ENCODE data around the gene C6orf58.
"Not testable (repeated sequence)": the region's sequence is repeated elsewhere in the genome, so short reads cannot be mapped to it uniquely, and the experiment has no call there.

C6orf58 gene

GRCh38 chr6:127592964-127593363, 16.0 kb downstream of the C6orf58 start:
- DNase-seq (ENCODE audit: low read depth in 2 of 2): no peak

DNA sequence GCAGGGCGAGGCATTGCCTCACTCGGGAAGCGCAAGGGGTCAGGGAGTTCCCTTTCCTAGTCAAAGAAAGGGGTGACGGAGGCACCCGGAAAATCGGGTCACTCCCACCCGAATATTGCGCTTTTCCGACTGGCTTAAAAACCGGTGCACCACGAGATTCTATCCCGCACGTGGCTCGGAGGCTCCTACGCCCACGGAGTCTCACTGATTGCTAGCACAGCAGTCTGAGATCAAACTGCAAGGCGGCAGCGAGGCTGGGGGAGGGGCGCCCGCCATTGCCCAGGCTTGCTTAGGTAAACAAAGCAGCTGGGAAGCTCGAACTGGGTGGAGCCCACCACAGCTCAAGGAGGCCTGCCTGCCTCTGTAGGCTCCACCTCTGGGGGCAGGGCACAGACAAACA, 16.5 kb downstream of the C6orf58 start:
- not testable (repeated sequence) for DNase-seq (ENCODE audit: low read depth in 2 of 2)

DNA sequence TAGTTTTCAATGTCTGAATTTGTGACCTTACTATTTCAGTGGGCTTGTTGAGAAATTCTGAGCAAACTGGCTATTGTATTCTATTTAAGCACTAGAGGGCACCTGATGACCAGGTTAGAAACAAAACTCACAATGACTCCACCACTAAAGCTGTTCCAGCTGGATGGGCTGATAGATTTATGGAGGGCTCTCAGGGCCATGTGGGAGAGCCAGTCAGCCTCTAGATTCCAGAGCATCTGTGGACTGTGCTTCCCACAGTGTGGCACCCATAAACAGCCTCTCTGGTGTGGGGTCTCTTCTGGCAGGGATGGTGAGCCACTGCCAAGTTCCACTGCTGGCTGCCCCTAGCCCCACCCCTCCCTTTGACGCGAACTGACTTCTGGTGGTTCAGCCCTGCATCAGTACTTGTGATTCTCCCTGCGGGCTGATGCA, 29.2 kb downstream of the C6orf58 start:
- no peak for DNase-seq (ENCODE audit: low read depth in 2 of 2)

GRCh38 chr6:127608554-127609270, 31.7 kb downstream of the C6orf58 start:
- no peak for DNase-seq (ENCODE audit: low read depth in 2 of 2)

DNA sequence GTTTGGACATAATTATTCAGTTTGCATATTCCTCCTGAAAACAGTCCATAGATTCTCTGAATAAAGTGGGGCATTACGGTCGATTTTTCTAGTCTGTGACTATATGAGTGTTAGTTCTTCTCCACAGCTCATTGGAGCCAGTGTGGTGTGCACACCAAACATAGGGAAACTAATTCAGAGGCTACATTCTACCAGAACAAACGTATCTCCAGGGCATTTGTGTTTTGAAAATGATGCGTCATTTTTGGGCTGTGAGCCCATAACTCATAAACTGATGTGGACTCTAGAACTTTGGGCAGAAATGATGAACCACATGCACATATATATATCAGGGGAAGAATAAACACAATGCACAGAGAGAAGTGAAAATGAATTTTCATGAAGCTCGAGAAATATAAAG, 41.8 kb downstream of the C6orf58 start:
- no peak for DNase-seq (ENCODE audit: low read depth in 2 of 2)

- DNase-seq (ENCODE audit: low read depth in 2 of 2): no peak
Observed at GRCh38 chr6:127630800-127631199, 53.8 kb downstream of the C6orf58 start.

DNA sequence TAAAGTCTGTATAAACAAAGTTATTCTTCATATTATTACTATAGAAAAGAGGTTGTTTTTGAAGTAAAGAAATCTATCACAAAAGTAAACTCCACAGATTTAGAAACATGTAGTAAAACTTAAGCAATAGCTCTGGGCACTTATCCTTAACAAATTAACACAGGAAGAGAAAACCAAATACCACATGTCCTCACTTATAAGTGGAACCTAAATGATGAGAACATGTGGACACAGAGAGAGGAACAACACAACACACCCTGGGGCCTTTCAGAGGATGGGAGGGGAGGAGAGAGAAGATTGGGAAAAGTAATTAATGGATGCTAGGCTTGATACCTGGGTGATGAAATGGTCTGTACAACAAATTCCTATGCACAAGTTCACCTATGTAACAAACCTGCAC, 57.2 kb downstream of the C6orf58 start:
- no peak for DNase-seq (ENCODE audit: low read depth in 2 of 2)

DNA sequence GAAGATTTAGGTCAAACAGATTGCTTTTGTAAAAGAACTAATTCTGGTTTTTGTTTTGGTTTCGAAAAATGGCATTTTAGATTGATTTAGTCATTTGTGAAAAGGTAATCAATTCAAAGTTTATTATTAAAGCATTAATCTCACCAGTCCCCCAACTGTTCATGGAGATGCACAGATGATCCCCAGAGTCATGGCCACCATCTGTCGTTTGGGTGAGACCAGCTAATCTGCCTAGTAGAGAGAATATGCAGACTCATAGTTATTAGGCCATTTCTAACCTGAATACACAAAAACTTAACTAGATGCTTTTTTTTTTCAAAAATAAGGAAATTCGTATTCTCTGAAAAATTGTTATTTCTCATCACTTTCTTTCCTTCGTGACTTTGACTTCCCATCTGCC, 58.1 kb downstream of the C6orf58 start:
- no peak for DNase-seq (ENCODE audit: low read depth in 2 of 2)

DNA sequence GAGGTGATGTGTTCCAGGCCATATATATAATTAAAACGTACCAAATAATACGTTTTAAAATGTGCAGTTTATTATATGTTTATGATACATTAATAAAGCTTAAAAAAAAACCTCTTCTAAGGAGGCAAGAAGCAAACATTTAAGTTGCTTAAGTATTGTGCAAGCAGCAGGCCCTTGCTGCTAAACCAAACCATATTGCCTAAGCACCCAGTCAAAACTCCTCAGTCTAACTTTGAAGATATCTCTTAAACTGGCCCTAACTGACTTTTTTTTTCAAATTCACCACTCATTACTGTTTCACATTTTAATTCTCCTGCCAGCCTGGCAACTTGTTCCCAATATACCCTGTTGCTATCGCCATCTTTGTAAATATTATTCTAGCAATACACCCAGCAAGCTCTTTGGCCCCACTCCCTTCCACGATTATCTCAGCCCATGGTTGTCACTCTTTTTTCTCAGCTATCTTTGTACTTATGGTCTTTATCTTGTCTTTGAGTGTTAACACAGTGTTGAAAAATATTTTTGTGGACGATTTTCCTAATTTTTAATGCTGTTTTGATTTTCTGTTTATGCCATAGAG, 60.9 kb downstream of the C6orf58 start:
- no peak for DNase-seq (ENCODE audit: low read depth in 2 of 2)

Measured in fibroblast of skin of left biceps (primary cell).